Ammon's horn (tissue), 1 donor: Measurements from ENCODE around the gene SPIRE1.
A peak's percentile ranks its signal among the peaks of the same experiment; 100 is the strongest.
"Not testable (repeated sequence)": the region's sequence is repeated elsewhere in the genome, so short reads cannot be mapped to it uniquely, and the experiment has no call there.

ENCODE experiments used
- DNase-seq: peaks from one replicate; pipeline ENCODE4 v3.0.0-alpha.2; 2016; ENCODE audit warnings: low spot score

SPIRE1 gene

DNA sequence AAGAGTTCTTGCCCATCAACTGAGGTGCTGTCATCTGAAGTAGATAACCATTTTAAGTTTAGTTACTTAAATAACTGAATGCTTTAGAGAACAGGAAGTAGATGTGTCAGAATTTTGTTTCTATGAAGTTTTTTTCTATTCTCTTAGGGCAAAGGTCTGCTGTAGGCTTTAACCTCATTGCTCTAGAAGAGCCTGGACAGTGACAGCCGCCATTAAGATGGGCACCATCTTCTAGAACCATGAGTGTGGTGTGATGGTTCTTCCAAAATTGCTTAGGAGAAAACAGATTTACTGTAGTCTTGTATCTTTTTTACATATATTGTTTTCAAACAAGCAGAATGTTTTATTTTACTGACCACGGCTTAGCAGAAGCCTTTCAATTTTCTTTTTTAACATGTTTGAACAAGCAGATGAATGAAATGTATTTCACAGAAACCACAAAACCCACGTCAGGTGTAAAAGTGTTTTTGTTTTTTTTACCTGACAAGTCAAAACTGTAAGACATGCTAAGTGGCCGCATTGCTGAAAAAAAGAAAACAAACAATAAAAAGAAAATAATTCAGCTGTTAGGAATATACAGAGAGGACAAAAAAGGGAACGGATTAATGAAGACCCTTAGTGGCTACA lies 172.3 kb downstream of the SPIRE1 start:
- no peak for DNase-seq

DNA sequence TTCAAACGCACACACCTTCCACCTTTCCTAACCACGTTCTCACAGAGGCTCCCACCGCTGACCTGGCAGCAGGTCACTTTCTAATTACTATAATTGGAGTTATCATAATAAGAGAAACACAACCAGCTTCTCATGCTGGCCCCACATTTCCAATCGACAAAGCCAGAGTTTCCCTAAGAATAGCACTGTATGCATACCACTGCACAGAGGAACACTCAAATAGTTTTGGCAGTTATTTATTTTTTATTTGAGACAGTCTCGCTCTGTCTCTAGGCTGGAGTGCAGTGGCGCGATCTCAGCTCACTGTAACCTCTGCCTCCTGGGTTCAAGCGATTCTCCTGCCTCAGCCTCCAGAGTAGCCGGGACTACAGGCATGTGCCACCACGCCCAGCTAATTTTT lies 176.0 kb downstream of the SPIRE1 start:
- DNase-seq, result not testable (repeated sequence)

DNA sequence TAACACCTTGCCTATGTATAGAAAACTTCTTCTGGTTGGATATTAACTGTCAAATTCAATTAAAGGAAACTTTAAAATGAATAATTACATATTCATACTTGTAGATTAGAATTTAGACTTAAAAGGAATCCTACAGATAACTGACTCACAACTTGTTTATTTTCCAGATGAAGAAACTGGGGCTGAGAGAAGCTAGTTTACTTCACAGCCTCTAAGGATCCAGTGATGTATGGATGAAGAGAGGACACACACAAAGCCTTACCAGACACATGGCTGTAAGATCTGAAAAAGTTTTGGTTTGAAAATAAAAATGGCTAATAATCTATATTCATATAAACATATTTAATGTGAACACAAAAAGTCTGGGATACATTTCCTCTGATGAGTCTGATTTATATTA lies 177.9 kb downstream of the SPIRE1 start:
- DNase-seq, result no peak

DNA sequence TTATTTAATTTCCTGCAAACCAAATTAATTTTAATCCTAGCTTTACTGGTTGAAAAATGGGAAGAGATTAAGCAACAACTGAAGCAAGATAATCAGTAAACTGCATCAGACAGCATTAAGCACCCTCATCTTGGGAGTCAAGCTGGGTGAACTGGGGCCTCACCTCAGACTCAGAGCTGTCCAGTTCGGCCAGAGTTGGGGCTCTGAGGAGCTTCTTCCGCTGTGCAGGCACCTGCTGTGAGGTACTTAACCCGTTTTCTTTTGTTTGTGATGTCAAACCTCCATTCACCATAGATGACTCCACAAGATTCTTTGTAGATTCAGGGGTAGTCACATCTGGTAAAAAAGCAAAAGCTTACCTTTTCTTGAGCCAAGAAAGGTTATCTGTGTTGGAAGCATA lies 178.4 kb downstream of the SPIRE1 start:
- no peak for DNase-seq

DNA sequence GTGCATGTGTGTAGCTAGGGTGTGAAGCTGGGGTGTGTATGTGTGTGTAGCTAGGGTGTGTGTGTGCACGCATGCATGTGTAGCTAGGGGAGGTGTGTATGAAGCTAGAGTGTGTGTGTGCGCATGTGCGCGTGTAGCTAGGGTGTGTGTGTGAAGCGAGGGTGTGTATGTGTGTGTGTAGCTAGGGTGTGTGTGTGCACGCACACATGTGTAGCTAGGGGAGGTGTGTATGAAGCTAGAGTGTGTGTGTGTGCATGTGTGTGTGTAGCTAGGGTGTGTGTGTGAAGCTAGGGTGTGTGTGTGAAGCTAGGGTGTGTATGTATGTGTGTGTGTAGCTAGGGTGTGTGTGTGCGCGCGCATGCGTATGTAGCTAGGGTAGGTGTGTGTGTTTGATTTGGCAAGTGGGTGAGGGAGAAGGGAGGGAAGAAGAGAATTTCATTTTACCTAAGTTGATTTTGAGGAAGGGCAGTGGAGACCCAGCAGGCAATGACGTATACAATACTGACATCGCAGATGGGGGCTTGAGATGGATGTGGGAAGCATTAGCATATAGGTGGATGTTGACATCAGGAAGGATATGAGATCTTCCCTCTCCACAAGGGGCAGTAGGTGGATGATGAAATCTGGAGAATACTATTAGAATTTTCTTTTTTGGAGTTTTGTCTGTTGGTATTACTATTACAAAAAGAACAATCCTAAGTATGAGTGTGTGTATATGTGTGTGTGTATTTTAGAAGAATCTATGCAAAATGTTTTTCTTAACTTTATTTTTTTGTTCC lies 179.4 kb downstream of the SPIRE1 start:
- no peak for DNase-seq

DNA sequence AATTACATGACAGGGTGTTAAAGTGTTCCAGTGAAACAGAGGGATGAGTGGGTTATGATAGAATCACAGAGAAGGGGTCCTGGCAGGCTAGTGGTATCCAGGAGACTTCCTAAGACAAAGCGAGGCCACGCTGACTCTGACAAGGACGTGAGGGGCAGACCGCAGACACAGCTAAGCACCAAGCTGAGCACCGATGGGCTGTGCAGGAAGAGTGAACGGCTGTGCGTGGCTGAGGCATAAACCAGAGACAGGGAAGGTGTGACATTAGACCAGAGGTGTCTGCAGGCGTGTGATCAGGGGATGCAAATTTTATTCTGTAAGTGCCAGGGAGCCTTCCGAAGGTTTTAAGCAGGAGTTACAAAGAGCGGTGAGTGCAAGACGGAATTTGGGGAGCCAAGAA lies 180.3 kb downstream of the SPIRE1 start:
- DNase-seq, result no peak

DNA sequence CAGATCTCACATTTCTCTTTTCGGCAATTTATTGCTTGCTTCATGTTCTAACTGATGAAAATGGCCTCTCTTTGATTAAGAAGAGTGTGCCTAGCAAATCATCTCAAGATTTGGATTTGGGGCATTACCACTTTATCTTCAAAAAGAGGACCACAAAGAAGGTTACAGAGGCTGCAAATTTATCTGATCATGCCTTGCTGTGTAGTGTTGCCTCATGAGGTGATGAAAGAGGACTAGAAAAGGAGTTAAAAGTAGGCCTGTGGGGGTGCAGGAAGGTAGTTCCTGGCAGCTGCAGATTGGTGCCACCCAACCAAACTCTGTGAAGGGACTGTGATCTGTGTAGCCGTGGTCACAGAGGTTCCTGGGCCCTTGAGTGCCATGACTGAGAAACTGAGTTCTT lies 181.0 kb downstream of the SPIRE1 start:
- DNase-seq, result no peak

DNA sequence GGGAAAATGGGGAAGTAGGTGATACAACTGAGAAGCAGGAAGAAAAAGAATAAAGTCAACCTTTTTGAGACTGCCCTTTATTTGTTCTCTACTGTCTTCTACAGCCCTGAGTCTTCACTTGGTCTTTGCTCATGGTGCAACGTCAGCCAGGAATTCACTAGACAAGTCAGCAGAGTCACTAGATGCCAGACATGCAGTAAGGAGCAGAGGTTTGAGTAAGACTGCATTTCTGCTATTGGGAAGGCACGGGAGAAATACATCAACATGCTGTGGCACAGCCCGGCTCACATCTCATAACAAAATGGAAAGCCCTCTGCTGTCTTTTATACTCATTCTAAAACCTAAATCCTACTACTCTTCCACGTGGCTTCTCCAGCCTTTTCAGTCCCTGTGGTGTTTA lies 183.0 kb downstream of the SPIRE1 start:
- DNase-seq, result no peak

DNA sequence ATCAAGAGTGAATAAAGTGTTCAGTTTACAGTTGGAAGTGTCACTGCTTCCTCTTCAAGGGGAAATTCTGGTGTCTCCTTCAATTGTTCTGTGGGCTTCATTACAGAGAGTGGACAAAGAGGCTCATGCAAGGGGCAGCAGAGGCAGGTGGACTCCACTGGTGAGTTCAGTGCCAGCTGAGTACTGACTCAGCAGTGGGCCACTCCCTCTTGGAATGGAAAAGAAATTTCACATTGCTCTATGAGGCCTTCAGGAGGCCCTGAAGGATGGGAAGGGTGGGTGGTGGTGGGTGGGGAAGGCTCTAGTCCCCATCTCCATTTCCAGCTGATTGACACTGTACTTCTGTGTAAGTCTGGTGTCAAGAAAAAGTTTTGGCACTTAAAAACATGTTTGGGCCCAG lies 183.8 kb downstream of the SPIRE1 start:
- no peak for DNase-seq

DNA sequence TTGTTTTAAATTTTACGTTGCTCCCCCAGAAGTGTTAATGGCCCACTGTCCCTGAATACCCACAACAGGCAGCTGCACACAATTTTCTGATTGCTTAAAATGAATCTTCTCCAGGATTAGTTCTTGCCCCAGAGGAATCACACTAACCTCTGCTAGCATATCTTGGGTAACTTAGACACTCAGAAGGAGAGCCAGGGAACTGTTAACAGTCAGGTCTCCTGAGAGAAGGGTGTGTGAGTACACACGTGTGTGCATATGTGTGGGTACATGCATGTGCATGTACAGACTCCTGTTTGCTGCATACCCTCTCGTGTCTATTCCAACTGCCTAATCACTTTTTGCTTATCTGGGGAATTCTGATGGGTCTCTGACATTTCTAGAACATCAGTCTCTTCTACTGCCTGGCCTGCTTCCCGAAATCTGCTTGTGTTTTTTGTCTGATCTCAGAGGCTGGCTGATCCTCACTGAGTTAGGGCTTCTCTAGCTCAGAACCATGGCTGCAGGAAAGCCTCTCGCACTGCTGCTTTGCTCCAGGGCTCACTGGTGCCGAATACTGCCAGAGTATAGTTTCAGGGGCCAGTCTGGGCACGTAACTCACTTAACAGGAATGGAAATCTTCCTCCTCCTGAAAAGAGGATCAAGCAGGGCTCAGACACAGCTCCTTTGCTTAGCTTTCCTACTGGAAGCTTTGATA lies 187.4 kb downstream of the SPIRE1 start:
- DNase-seq, result peak; percentile 24

DNA sequence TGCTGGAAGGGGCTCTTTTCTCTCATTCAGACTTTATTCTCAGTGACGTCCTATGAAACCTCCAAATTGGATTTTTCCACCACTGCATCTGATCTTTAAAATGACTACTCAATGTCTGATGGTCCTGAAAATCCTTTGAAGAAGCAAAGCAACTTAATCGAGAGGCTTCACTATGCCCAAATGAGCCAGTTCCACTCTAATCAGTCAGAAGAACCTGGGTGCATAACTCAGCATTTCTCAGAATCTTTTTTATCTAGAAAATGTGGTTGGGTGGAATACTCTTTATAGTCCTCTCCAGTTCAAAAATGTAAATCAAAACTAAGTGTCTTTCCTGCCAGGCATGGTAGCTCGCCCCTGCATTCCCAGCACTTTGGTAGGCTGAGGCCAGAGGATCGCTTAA lies 189.5 kb downstream of the SPIRE1 start:
- no peak for DNase-seq

DNA sequence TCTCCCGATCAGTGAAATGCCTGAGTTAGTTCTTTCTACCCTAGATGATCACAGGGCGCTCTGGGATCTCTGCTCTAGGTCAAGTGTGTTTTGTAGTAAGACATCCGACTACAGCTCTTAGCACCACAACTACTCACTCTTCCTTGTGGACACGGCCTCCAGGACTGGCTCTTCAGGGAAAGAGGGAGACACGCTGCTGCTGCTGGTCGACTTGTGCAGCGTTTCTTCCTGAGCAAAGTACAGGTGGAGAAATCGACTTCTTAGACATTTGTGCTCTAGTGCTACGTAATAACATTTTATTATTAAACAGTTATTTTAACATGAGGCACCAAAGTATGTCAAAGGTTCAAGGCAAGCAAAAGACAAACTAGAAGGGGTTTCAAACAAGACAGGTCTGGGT lies 193.2 kb downstream of the SPIRE1 start:
- no peak for DNase-seq

DNA sequence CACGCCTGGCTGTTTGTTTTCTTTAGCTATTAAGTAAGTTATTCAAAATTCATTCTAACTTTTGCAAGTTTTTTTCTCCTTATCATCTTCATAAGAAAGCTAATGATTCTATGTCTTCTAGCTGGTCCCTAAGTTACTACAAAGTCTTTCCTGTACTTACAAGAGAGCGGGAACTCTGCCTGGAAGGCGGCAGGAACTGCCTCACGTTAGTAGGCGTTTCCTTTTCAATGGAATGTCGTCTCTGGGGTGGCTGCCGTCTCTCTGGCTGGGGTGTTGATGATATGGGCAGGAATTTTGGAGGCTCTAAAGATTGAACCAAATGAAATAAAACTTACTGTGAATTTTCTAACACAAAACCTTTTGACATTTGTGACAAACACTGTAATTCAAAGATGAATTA lies 194.7 kb downstream of the SPIRE1 start:
- no peak for DNase-seq

DNA sequence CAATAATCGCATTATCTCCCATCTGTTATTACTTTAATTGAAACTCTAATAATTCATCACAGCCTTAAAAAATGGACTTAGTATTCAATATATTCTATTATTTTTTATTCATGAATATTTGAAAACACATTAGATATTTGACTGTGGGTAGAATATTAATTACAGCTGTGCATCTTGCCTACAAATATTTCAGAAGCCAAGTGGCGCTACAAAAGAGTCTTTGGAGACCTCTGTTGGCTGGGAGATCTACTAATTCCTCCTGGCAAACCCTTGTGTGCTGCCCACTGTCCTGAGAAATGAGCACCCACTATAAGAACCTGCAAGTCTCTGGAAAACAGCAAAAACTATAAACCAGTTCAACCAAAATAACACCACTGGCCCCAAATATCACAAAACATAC lies 195.7 kb downstream of the SPIRE1 start:
- peak; percentile 43 for DNase-seq

DNA sequence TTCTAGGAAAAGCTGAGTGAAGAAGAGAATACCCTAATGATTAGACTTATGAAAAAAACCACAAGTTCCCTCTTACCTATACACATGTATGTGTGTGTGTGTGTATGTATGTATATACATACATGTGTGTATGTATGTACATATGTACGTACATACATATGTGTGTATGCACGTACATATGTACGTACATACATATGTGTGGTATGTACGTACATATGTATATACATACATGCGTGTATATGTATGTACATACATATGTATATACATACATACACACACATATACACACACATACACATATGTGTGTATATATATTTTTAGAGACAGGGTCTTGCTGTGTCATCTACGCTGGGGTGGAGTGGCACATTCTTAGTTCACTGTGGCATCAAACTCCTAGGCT lies 196.6 kb downstream of the SPIRE1 start:
- DNase-seq, result no peak

DNA sequence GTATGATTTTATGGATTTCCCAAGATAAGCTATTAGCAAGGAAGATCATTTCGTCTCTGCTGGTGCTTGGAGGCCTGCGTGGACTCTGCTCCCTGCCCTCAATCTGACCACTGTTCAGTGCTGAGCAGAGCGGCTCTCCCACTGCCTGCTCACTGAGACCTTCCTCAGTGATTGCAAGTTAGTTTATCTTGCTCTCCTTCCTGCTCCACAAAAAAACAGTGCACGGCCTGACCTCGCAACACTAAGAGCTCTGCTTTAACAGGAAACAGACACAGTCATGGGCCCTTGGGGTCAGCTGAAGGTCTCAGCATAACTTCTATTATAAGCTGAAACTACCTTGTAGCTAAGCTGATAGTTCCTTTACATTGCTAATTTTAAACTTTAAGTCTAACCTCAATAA lies 197.0 kb downstream of the SPIRE1 start:
- DNase-seq, result no peak

DNA sequence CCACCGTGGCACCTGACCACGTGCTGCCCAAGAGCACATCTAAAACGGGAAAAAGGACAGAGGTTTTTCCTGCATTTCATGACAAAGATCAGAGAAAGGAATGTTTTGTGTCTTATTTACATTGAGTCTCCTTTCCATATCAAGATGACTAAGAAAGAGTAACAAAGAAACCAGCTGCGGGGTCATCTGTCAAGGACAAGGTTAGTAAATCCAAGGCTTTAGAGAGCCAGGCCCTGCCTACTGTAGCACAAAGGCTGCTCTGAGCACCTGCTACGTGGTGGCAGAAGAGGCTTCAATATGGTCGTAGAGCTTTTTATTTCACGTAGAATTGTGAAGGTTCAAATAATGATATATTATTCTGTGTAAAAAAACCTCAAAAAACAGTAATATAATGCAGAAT lies 199.1 kb downstream of the SPIRE1 start:
- no peak for DNase-seq

DNA sequence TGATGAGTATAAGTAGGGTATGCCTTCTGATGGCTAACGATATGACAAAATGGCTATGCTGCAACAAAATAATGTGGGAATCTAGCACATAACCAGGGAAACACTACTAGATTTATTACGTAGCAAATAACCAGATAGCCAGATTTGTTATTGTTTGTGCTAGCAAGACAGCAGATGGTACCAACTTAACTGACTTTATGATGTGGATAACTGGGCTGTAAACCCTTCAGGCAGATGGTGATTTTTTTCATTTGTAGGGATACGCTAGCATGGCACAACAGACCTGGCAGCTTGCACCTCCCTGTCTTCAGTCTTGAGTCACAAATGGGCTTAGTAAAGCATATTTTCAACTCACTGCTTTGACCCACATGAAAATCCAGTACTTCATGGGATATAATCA lies 201.5 kb downstream of the SPIRE1 start:
- DNase-seq, result no peak

DNA sequence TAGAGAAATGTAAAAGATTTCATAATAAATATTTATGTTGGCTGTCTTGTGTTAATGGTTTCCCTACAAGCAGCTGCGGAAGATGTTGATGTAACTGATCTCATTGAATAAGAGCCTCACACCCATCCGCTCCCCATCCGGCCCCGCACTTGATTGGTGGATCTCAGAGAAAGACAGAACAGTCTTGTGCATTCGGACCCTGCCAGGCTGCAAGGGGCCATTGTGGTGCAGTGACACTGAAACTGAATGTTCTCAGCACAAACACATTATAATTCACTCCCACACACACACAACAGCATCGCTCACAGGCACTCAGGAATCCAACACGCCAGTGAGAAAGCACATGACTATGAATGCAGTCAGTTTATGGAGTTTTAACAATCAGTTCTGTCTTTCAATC lies 202.4 kb downstream of the SPIRE1 start:
- peak; percentile 98 for DNase-seq

DNA sequence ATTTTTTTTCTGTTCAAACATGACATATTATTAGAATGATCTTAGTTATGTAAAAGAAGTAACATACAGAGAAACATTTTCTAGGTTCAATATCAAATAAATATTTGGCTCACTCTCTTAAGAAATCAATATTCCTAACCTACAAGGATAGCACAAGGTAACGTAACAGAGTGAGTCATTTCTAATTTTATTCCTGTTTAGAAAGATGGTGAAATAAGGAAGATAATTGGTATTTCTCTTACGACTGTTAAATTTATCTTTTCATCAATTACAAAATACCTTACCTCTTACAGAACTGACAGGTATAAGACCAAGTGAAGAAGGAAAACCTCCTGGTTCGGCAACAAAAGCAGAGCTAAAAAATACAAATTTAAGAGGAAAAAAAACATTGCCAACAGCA lies 205.1 kb downstream of the SPIRE1 start:
- no peak for DNase-seq

DNA sequence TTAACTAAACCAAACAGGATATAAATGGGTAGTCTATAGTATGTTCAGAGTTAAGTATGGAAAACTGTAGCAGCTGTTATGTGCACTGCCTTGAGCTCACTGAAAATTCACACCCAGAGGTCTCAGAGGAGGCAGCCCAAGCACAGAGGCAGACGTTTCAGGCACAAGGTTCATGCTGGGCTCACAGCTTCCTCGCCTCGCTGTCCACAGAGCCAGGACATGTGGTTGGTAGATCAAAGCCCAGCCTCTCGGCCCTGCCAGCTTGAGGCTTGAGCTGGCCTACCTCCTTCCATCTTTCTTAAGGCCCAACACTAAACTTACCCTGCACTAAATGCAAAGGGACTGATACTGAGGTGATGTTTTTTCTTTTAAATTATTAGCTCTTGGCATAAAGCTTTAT lies 206.5 kb downstream of the SPIRE1 start:
- DNase-seq, result no peak

DNA sequence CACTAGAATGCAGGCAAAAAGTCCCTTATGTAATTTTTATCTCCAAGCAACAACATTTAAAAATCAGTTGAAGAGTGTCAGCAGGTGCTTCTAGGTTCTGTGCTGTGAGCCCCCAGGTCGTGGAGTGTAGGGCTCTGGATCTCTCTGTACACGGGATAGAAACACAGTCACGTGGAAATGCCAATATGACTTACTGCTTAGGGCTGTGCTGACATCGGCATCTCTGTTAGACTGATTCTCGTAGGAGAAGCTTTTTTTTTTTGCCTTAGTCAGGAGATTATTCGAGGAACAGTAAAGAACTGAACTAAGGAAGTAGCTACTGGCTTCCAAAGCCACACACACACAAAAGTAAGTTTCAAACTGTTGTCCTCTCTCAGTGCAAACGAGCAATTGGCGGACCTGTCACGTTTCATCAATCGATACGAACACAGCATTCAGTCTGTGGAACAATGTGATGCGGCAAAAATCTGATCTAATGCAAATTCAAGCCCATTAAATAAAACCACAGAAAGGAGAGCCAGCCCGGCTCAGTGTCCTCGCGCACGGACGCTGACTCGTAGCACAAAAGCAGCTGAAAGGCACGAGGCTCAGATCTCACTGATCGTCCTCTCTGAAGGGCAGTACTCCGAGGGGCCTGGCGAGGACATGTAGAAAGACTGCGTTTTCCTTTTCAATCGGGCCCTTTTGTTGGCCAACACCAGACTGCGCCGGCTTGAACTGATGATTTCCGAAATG lies 208.7 kb downstream of the SPIRE1 start:
- no peak for DNase-seq

DNA sequence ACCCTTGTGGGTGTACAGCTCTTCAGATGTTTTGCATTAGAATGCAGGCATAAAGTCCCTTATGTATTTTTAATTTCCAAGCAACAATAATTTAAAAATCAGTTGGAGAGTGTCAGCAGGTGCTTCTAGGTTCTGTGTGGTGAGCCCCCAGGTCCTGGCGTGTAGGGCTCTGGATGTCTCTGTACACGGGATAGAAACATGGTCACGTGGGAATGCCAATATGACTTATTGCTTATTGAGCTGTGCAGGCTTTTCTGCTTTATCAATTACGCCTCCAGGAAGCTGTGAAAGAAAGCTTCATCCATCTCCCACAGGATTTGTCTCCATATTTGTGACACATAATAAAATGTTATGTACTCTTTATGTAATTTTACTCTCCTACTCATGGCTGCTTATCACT lies 212.4 kb downstream of the SPIRE1 start:
- no peak for DNase-seq
